ENCODE measurements around the gene SNRPA1.

Gene SNRPA1

DNA sequence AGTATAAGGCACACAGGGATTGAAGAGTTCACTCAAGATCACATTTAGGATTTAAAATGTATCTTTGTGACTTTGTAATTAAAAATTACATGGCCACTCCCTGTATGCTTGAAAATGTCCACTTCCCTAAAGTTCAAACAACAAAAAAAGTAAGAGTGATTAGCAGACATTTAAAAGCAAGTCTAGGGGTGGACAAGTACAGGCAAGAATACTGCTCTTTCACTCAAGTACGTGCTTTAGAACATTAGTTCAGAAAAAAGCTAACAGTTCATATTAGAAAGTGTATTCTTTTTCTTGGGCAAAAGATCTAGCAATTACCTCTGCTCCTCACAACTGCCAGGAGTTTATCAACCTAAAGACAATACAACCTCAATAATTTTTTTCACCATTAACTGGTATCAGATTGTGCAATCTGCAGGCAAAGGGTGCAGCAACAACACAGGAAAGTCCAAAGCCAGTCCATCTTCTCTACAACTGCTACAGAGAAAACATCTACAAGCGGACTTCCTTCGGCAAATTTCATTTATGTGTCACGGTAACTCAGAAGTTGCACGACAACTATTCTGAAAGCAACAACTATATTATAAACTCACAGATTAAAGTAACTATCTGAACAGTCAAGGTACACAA, 61.3 kb downstream of the SNRPA1 start:
- DNase-seq: no peak

DNA sequence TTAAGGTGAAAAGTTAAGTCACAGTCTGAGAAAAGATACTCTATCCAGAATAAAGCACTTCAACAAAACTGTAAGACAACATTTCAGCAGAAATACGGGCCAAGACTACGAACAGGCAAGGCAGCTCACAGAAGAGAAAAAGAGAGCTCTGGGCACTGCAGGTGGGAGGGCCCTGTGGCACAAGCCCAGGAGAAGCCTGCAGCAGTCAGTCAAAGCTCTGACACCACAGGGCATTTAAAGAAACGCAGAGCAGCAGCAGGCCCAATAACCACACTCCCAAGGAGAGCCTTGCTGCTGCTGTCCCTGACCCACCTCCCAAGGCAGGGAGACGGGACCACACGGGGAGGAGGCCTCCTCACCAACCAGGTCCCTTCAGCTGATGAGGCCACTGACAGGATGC, 62.4 kb downstream of the SNRPA1 start:
- DNase-seq: no peak
